ENCODE data around the gene PDLIM7. TPM values are rescaled to one million over a fixed set of nuclear protein-coding genes. Genes with fewer than 3 reads are reported as not detected.
A peak's percentile ranks its signal among the peaks of the same experiment; 100 is the strongest.

PDLIM7 gene
- total RNA-seq, 1 donor from 2014 or later, result 43.1 TPM

DNA sequence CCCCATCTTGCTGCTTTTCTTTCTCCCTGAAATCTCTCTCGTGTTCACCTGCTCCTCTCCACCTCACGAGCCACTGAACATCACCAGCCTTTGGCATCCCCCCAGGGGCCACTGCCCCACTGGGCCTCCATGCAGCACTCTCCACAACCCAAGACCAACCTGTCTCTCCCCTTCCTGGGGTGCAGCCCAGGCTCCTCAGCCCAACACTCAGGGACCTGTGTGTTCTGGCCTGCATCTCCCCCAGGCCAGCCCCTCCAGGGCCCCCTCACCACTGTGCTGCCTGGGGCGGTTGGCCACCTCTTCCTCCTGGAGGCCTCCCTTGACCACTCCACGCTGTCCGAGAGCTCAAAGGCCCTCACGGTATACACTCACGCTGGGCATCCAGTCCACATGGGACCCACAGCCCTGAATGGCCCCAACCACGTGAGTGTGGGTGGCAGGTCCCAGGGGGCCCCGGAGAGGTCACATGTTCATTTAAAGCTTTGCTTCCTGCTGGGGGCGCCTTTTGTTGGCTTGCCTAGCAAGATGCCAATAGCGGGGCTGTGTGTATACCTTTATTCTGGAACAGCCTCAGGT, 12.7 kb upstream of the PDLIM7 start:
- ATAC-seq, result no peak
- intact Hi-C loops (cut with DNase I), result no loop called here
- peak; percentile 69 for DNase-seq (ENCODE audit: missing footprints)

DNA sequence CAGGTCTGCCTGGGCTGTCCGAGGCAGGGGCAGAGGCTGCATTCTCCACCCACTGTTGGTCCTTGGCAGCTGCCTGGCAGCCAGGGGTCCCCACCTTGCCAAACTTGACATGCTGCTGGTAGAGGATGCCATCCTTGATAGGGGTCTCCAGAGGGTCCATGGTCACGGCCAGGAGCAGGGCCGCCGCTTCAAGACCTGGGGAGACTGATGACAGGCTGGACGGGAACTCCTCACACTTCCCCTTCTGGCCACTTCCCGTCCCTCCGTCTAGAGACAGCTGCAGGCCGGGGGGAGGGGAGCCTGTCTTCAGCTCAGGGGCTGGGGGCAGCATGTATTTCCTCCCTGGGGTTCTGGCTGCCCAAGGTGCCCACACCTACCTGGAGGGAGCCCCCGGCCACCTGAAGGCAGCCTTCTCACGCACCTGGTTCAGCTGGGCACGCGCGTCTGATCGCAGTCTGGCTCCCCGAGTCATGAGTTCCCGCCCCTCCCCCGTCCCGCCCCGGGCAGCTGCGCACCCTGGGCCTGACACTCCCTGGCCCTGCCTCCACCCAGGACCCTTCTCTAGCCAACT, 12.1 kb upstream of the PDLIM7 start, which contains the start of gene DOK3:
TSS of gene DOK3 (minus strand) at position 446 of the 571 bp plus-strand sequence. CDS start at position 160, 286 bp downstream.
- intact Hi-C loops (cut with DNase I), result no loop called here
- ATAC-seq (peak; percentile 56), DNase-seq (ENCODE audit: missing footprints) (peak; percentile 88)

DNA sequence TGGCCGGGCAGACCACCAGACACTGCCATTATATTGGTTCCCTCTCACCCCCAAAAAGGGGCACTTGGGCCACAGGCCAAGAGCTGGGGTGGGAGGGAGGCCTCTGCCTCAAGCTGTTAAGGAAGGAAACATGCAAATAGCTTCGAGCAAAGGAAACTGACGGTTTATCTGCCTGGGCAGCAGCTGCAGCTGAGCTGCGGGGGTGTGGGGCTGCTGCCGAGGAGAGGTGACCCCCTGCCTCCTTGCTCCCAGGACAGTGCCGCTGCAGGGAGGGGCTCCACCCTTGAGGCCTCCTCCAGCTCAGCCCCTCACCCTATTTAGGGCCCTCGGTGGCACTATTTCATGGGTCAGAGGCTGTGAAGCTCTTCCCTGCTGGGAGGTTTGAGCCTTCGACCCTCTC, 11.4 kb upstream of the PDLIM7 start:
- ATAC-seq (no peak), DNase-seq (ENCODE audit: missing footprints) (no peak)
- intact Hi-C loops (cut with DNase I), result no loop called here

DNA sequence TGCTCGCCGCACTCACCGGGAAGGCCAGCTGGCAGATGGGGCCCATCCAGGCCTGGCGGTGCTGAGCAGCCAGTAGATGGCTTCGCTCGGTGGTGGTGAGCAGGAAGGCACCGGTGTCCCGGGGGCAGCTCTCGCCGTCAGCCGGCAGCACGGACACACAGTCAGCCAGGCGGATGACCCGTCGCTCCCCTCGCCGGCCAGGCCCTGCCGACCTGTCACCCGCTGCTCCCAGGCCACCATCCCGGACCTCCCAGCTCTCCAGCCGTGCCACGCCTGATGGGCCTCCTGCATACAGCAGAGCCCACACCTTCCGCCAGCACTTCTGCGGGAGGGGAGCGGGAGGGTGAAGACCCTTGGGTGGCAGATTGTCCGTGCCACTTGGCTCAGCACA, 10.8 kb upstream of the PDLIM7 start:
- intact Hi-C loops (cut with DNase I), result no loop called here
- no peak for DNase-seq (ENCODE audit: missing footprints)

DNA sequence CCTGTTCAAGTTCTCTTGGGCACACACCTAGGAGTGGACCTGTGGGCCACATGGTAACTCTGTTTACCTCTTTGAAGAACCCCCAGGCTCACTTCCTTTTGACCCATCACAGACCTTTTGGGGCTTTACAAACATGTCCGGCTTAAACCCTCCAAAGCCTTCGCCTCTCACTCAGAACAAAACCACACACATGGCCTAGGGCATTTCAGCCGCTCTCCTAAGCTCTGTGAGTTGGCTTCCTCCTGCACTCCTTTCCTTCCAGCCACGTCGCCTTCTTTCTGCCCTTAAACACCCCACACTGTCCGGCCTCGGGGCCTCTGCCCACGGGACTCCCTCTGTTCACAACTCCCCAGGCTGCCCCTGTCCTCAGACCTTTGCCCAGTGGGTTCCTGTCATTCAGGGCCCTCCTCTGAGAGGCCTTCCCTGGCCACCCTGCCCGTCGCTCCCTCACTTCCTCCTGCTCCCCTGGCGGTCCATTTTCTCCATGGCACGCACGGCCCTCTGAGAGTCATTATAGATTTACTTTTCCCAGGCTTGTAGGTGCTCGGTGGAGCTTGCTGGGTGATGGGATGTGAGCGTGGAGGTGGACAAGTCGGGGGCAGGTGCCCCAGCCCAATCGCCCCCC, 10.3 kb upstream of the PDLIM7 start:
- DNase-seq (ENCODE audit: missing footprints), result no peak
- intact Hi-C loops (cut with DNase I), result no loop called here
- no peak for ATAC-seq

More for the DNA sequence above, 10.8 kb upstream of the PDLIM7 start:
- no peak for ATAC-seq

DNA sequence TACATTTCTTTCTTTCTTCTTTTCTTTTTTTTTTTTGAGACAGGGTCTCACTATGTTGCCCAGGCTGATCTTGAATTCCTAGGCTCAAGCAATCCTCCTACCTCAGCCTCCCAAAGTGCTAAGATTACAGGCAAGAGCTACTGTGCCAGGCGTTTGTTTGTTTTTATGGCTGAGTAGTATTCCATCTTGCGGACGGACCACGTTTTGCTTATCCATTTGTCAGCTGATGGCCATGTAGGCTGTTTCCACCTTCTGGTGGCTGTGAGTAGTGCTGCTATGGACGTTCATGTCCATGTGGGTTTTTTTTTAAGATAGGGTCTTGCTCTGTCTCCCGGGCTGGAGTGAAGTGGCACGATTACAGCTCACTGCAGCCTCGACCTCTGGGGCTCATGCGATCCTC, 9.8 kb upstream of the PDLIM7 start:
- intact Hi-C loops (cut with DNase I), result no loop called here
- DNase-seq (ENCODE audit: missing footprints) (no peak), ATAC-seq (no peak)

DNA sequence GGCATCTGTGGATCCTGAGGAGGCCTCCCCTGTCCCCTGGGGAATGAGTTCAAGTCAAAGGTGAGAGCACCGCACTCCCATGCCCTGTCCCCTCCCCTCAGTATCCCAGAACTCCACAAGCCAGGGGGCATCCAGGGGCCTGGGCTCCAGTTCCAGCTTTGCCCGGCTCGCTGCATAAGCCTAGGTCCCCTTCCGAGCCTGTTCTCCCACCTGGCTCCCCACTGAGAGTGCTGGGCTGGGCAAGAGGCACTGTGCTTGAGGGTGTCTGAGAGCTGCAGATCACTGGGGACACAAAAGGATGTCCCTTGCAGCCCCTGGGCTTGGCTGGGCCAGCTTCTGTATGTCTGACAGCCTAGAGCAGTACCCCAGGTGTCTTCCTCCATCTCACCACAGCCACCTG, 7.7 kb upstream of the PDLIM7 start:
- intact Hi-C loops (cut with DNase I), result no loop called here
- no peak for ATAC-seq
- DNase-seq (ENCODE audit: missing footprints), result no peak

DNA sequence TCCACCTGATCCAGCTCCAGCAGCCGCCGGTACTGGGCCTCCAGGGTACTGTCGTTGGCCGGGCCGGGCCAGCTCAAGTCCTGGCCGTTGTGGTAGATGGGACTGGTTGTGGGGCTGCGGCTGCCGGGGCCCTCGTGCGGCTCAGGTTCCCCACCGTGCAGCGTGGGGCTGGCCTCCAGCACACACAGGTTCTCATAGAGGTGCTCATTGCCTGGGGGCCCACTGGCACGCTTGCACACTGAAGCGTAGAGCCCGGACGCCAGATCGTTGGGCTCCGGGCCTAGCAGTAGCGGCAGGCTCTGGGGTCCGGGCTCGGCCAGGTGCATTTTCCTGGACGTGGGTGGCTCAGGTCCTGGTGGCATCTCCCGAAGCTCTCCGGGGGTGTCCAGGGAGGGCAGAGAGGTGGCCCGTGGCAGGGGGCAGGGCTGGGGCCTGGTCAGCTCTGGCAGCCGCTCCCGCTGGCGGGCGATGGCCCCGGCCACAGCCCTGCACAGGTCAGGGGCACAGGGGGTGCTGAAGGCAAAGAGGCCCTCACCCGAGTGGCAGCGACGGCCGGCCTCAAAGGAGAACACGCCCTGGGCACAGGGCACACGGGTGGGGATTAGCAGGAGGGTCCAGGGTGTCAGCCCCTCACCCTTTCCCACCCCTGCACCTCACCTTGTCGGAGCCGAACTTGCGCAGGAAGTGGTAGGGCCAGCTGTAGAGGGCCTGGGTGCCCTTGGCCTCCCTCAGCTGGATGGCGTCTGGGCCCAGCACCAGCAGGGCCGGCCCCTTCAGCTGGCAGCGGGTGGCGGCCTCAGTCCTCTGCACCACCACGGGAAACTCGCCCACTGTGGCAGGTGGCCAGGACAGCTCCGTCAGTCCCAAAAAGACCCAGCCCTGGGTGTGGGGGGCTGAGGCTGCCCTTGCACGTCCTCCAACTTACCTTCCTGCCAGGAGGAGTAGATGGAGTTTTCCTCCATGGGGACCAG, 7.0 kb upstream of the PDLIM7 start:
- intact Hi-C loops (cut with DNase I), result no loop called here
- ATAC-seq (no peak), DNase-seq (ENCODE audit: missing footprints) (no peak)

DNA sequence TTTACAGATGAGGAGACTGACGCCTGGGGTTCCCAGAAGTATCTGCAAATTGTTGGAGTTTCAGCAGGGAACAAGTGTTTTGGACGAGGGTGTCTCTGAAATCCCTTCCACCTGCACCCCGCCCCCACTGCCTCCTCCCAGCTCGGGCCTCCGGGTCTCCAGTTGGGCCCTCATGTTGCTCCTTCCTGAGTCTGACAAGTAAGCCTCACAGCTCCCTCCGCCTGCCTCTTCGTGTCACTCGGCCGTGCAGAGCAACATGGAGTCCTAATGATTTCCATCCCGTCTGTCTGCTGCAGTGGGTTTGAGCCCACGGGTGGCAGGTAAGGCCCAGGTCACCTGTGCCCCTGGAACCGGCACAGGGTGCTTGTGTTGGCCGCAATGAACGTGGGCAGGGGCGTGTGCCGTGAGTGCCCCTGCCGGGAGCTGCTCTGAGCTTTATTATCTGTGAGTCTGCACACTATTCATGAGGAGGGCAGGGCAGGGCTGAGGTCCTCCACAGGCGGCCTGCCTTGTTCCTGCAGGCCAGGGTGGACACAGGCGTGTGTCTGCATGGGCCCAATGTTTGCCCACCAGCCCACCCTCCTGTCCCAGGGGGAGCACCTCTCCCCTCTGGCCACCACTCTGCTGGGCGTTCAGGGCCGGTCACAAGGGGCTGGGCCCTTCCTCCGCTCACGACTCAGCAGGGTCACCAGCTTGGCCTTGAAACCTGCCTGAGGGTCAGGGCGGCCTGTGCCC, 6.1 kb upstream of the PDLIM7 start:
- no peak for ATAC-seq
- intact Hi-C loops (cut with DNase I), result no loop called here
- DNase-seq (ENCODE audit: missing footprints), result no peak

DNA sequence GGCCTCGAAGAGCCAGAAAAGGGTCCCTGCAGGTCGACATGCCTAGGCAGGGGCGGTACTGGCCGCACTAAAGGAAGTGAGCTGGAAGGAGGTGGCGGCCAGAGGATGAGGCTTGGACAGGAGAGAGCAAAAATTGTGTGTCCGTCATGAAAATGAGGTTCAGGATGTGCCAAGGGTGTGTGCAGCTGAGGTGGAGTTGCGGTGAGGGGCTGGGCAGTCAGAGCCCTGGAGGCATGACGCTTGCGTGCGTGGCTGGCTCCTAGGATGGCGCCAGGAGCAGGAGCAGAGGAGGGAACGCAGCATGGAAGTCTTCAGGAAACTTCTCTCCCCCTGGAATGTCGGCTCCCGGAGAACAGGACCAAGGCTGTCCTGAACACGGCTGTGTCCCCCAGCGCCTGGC, 5.5 kb upstream of the PDLIM7 start:
- no peak for DNase-seq (ENCODE audit: missing footprints)
- ATAC-seq, result no peak
- intact Hi-C loops (cut with DNase I), result no loop called here

DNA sequence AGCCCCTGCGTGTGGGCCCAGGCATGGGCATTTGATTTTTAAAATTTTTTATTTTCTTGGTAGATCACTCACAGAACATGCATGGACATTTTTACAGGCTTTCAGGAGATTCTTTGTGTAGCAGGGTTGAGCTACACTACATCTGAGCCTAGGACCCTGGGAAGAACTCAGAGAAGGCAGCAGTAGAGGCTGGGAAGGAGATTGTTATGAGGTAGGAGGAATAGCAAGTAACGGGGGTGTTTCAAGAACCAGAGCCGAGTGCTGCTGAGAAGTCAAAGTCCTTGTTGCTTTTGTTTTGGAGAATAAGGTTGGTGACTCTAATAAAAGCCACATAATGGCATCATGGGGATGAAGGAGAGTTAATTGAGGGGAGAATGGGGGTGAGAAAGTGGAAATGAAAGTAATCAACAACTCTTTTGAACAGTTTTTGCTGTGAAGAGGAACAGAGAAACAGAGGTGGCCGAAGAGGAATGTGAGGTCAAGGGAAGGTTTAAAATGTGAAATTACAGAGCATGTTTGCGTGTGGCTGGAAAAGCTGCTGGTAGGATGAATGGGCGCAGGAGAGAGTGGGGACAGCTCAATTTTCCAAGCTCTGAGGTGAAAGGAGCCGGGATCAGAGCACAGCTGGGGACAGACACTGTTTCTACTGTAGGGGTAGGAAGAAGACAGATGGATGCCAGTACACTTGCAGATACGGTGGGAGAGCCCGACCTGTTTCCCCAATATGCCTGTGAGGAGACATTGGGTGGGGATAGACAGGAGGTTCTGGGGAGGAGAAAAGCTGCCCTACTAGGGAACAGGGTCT, 4.7 kb upstream of the PDLIM7 start:
- no peak for DNase-seq (ENCODE audit: missing footprints)
- intact Hi-C loops (cut with DNase I), result loop anchor here (2.0 kb wide), 1 partner anchor 97 kb away; no protein-coding TSS in a partner anchor
- ATAC-seq, result no peak

DNA sequence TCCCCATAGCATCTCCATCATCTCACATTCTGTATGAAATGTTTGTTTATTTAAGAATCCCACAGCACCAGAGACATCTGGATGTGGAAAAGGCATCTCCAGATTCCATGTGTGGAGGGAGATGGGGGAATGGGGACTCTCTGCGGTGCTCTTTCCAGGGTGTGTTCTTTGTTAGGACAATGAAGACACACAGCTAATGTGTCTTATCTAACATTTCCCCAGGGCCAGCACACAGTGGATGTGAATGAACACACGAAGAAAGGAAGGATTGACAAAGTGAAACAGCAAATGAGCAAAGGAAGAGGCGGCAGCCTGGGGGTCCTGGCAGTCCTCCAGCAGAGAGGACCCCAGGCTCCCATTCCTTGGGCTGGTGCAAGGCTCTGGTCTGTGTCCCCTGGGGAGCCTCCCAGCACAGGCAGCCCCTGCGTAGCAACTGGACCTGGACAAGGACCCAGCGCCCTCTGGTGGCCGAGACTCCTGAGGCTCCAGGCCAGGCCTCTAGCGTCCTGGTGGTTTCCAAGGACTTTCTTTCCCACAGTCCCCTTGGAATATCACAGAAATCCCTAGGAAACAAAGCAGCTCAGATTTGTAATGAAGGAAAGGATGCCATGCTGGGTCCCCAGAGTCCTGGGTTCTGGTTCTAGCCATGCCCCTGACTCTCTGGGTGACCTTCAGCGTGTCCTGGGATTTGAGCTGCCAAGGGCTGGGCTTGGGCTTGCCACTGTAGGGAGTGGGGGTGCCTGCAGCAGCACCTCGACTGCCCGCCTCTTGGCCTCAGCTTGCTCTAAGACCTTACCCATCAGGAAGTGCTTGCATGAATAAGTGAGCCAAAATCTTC, 3.5 kb upstream of the PDLIM7 start:
- DNase-seq (ENCODE audit: missing footprints), result peak; percentile 96
- intact Hi-C loops (cut with DNase I), result loop anchor here (1.0 to 2.0 kb wide), 2 partner anchors 96 to 111 kb away; no protein-coding TSS in a partner anchor
- ATAC-seq, result peak; percentile 47

DNA sequence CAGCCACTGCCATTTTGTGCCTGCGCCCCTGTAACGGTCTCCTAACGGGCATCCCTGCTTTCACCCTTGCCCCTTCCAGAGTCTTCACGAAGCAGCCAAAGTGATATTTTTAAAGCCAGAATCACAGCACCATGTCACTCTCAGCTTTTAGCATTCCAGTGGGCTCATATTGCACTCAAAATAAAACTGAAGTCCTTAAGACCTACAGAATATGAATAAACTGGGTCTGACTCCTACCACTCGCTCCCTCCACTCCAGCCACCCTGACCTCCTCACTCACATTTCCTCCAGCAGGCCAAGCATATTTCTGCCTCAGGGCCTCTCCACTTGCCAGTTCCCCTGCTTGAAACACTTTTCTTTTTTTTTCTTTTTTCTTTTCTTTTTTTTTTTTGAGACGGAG, 2.4 kb upstream of the PDLIM7 start:
- ATAC-seq (no peak), DNase-seq (ENCODE audit: missing footprints) (no peak)
- intact Hi-C loops (cut with DNase I), result loop anchor here (1.0 to 2.0 kb wide), 2 partner anchors 95 to 110 kb away; no protein-coding TSS in a partner anchor

DNA sequence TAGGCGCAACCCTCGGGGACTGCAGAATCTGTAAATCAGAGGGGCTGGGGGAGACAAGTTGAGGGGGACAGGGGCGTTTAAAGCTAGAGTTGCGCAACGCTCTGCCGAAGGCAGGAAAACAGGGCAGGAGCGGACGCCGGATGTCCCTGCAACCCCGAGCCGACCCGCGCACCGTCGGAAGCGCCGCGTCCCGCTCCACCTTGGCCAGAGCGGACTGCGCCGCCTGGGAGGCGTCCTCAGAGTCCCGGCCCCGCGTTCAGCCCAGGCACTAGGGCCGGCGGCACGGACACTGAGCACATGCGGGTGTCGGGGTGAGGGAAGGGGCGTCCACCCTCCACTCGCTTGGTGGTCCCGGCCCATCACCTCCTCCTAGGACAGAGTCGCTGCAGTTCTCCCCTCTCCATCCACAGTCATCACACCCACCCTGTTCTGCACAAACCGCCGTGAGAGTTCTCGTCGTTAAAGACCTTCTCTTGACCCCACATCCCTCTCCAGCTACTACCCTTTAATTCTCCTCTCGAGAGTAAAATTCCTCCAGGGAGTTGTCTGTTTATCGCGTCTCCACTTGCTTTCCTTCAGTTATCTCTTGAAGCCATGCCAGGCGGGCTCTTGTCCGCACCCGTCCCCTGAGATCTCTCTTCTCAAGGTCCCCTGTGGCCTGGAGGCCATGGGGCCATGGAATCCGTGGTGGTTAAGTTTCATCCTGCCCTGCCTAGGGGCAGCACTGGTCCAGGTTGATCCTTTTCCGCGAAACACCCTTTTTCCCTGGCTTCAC, 796 bp upstream of the PDLIM7 start:
- peak; percentile 80 for DNase-seq (ENCODE audit: missing footprints)
- intact Hi-C loops (cut with DNase I), result loop anchor here (1.0 kb wide), 1 partner anchor 42 kb away; no protein-coding TSS in a partner anchor
- ATAC-seq, result peak; percentile 15

DNA sequence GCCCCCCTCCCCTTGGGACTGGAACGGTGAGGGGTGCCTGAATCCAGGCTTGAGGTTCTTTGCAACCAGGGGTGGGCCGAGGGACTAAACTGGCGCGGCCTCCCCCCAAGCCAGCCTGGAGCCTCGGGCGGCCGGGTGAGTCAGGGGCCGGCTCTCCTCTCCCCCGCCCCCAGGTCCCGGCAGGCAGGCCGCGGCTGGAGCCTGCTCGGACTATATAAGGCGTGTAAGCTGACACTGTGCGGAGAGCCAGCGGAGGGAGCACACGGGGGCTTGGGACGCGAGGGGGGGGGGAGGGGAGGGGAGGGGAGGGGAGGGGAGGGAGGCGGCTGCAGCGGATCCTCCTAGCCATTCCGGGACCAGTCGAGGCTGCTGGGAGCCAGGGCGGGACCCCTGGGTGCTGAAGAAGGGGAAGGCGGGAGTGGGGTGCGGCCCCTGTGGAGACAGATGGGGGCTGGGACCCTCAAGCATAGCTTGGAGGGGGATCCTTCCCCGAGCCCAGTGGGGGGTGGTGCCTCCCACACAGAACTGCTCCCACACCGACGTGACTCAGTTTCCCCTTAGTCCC, 595 bp downstream of the PDLIM7 start:
- ATAC-seq (peak; percentile 62), DNase-seq (ENCODE audit: missing footprints) (peak; percentile 90)
- intact Hi-C loops (cut with DNase I), result loop anchor here (1.0 kb wide), 2 partner anchors 18 to 71 kb away; partner anchors contain the start of gene GRK6
